ENCODE measurements around the gene C3orf20. TPM values are rescaled to one million over a fixed set of nuclear protein-coding genes. Genes with fewer than 3 reads are reported as not detected.

C3orf20 gene
- total RNA-seq, 2 experiments from 2014 or later = 0.08 TPM; not detected in 1

DNA sequence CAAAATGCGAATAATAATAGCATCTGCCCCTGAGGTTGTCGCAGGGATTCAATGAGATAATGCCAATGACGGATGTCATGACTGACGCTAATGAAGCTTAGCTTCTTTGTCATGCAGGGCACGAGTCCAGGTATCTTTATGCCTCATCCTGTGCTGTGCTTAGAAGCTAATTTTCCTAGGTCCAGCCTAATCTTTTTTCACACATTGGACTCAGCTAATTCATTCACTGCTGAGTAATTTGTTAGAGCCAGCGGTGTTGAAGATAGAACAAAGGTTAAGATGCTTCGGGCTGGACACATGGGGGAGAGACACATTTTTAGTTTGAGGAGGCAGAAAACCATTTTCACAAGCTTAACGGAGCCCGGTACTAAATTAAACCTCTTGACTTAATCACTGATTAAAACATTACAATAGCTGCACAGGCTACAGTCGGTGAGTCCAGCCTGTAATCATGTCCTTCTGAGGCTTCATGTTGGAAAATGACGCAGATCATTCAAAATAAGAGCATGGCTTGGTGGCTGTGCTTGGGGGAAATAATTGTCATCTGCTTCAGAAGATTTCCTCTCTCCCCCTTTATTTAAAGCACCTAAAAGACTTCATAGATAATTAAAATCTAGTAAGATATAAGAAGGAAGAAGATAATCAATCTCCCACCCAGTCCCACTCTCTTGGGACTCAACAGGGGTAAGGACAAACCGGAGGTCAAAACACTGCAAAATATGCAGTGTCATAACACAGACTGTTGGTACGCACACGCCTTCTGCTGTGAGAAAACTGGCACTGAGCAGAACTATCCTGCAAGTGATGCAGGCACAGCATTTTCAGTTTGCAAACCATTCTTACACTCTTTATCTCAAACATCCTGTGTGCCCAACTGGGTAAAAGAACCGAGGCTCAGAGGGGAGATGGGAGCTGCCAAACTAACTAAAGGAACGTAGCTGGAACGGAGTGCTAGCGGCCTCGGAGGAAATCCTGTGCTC is 26.7 kb upstream of the C3orf20 start:
- CTCF ChIA-PET = no interaction called here
- POLR2A ChIA-PET = no interaction called here

DNA sequence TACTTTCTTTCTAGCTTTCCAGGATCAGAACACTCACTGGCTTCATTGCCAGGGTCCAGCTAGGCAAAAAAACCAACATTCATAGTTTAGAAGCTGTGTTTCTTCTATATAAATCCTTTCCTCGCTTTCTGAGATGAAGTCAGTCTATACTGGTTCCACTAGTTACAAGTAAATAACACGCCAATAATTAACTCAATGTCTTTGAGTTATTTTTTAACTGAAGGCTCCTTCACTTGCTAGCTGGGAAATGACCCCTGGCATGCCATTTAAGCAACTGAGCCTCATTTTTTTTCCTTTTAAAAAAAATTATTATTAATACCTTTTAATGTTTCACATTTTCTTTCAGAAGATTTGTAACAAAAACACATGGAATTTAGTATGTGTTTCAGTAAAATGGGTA is 25.5 kb upstream of the C3orf20 start:
- ChIA-PET POLR2A (no interaction called here), CTCF (no interaction called here)

DNA sequence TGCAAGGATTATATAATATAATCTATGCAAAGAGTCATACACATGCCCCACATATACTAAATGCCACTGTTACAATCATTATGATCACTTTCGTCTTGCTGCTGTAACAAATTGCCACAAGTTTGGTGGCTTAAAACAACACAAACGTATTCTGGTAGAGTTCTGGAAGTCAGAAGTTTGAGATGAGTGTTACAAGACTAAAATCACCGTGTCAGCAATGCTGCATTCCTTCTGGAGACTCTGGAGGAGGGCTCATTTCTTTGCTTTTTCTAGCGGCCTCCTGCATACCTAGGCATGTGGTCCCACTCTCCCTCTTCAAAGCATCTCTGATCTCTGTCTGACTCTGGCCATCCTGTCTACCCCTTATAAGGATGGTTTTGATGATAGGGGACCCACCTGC is 24.7 kb upstream of the C3orf20 start:
- ChIA-PET POLR2A (no interaction called here), CTCF (interaction anchor here (0.7 kb wide), 1 partner anchor 662 kb away, joined by 3 read pairs; no protein-coding TSS in a partner anchor)

DNA sequence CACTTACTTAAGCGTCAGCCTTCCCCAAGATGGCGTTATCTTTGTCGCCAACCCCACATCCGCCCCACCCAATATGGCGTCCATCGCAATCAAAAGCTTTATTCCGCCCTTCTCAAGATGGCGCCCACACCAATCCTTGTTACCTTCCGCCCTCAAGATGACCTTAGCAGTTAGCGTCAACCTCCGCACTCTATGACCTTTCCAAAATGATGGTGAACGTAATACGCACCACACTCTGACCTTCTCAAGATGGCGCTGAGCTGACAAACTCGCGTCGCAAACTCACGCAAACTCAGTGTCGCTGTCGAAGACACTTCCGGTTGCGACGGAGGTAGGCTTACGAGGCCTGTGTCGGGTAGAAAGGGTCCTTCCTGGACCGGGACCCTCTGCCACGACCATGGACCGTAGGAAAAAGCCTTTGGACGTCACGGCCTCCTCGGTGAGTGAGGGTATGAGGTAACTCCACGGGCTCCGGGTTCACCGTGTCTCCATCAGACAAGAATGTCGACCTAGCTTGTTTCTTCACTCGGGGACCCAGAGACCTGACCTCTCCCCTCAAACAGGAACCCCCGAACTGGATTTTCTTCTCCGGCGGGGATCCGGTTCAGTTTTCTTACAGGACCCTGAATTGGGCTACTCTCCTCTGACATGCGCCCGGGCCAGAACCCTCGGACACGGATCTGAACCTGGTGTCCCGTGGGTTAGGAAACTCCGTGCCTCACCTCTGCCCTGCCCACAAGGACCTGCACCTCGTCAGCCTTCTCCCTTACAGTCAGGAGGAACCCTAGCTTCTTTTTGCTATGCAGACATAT is 23.3 kb upstream of the C3orf20 start, which contains the start of gene CCDC174:
Gene CCDC174, plus strand, starts transcription at position 323 of the 812 bp plus-strand sequence. Its CDS starts 75 bp downstream, at position 398.
- POLR2A ChIA-PET = interaction anchor here (0.7 to 1.7 kb wide), 6 partner anchors 9 to 528 kb away, joined by 3 to 9 read pairs (median 4); partner anchors contain the start of genes CHCHD4, LSM3, NR2C2 and SLC6A6
- CTCF ChIA-PET = interaction anchor here (1.0 to 1.3 kb wide), 4 partner anchors 12 to 1680 kb away, joined by 3 read pairs; partner anchors contain the start of gene NR2C2

DNA sequence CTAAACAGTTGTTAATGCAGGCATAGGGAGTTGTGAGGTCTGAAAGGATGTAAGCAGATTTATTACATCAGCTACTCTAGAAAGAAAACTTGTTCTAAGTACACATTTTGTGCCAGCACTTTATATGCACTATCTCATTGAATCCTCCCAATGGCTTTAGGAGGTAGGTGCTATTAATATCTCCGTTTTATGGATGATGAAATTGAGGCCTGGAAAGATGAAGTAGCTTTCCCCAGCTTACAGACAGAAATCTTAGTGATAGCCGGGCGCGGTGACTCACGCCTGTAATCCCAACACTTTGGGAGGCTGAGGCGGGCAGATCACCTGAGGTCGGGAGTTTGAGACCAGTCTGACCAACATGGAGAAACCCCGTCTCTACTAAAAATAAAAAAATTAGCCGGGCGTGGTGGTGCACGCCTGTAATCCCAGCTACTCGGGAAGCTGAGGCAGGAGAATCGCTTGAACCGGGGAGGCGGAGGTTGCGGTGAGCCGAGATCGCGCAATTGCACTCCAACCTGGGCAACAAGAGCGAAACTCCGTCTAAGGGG is 22.5 kb upstream of the C3orf20 start:
- CTCF ChIA-PET = interaction anchor here (1.0 to 1.3 kb wide), 3 partner anchors 12 to 1680 kb away, joined by 3 read pairs; partner anchors contain the start of gene NR2C2
- POLR2A ChIA-PET = interaction anchor here (0.6 to 1.7 kb wide), 4 partner anchors 8 to 474 kb away, joined by 4 to 9 read pairs (median 4); partner anchors contain the start of genes LSM3, NR2C2 and XPC

DNA sequence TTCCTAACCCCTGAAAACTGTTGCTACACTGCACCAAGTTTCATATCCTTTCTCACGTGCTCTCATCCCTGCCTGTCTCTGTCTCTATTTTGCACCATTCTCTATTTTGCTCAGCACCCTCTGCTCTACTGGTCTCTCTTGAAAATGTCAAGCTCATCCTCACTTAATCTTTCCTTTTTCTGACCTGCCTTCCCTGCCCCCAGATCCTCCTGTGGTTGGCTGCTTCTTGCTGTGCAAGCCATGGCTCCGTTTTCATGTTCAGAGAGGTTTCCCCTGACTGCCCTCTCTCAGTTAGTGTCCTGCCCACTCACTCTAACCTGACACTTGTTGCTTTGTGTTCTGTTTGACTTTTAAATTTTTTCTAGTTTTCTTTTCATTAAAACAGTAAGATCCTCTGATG is 17.4 kb upstream of the C3orf20 start:
- ChIA-PET CTCF (interaction anchor here (0.7 kb wide), 1 partner anchor 29 kb away, joined by 3 read pairs; no protein-coding TSS in a partner anchor), POLR2A (no interaction called here)

DNA sequence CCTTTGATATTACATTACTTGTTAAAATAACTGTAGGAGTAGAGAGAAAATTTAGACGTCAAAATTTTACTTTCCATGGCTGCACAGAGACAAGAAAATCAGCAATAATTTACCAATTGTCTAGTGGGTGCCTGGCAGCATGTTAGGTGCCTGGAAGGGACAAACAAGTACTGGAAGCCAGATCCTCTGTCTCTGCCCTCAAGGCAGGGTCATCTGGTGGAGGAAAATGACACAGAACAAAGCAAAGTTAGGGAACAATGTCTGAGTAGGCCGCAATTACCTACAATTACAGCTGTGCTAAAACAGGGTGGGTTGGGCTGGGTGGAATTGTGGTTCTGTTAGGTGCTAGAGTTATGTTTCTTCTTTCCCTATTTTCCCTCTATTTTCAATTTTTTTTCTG is 16.0 kb upstream of the C3orf20 start:
- CTCF ChIA-PET = no interaction called here

DNA sequence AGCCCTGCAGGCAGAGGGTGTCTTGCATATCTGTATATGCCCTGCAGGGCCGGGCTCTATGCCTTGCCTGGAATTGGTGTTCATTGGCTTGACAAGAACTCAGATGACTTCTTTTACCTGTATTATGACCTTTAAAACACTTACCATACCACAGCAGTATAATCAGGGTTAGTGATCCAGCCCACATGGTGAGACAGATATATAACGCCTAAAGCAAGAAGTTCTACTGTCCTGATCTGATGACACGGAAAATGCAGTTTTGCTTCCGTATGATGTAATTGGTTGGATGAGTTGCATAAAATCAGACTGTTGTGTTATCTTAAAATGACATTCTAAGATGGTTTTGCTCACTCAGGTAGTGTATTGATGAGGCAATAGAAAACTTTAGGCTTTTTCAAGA is 14.0 kb upstream of the C3orf20 start:
- ChIA-PET CTCF (no interaction called here), POLR2A (interaction anchor here (1.2 kb wide), 1 partner anchor 9 kb away, joined by 4 read pairs; the partner anchor contains the start of gene CCDC174)

More for the DNA sequence above, 16.0 kb upstream of the C3orf20 start:
- POLR2A ChIA-PET = no interaction called here

DNA sequence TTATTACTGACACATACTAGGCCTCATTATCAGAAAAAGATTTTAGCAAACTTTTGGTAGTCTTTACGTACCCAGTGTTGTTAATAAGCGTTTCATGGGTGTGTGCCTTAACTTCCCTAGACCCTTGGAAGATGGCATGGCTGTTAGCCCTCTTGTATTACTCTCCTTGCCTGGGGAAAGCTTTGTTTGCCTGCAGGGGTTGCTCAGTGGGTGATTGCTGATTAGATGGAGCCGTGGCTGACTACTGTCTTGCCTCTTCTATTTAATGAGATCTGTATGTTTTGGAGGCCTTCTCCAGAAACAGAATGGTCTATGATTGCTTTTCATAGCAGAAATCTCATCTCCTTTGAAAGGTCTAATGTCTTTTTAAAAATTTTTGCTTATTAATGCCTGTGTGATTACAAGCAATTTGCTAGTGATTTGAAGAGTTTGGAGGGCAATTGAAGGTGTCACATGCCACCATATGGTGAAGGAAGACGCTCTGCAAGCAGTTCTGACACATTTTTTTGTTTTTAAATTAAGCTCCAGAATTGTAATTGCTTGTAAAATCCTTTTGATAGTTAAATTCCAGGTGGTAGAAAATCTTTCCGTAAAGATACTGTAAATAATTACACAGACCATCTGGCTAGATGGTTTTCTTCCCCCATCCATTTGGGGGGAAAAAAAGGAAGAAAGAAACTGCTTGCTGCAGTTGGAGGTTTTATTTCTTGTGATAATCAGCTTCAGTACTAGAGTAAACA is 11.4 kb upstream of the C3orf20 start:
- ChIA-PET CTCF (interaction anchor here (1.5 kb wide), 1 partner anchor 12 kb away, joined by 3 read pairs; the partner anchor contains the start of gene CCDC174), POLR2A (interaction anchor here (0.7 kb wide), 1 partner anchor 11 kb away, joined by 5 read pairs; no protein-coding TSS in a partner anchor)

DNA sequence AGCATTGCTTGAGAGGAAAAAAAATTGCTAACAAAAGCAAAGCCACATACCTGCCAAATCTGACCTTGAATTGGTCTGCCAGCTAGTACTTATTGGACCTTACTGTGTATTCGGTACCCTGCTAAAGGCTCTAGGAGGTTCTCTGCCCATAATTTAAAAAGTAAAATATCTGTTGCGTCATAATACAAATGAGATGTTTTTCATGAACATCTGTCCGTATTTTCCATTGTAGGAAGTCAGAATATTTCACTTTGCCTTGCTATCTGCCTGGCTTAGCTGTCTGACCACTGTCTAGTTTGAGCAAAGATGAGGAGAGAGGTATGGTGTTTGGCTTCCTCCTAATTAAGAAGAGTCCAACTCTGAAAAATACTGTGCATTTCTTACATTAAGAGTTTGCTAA is 10.8 kb upstream of the C3orf20 start:
- ChIA-PET POLR2A (interaction anchor here (0.7 kb wide), 1 partner anchor 11 kb away, joined by 5 read pairs; no protein-coding TSS in a partner anchor), CTCF (interaction anchor here (1.5 kb wide), 1 partner anchor 13 kb away, joined by 3 read pairs; the partner anchor contains the start of gene CCDC174)

DNA sequence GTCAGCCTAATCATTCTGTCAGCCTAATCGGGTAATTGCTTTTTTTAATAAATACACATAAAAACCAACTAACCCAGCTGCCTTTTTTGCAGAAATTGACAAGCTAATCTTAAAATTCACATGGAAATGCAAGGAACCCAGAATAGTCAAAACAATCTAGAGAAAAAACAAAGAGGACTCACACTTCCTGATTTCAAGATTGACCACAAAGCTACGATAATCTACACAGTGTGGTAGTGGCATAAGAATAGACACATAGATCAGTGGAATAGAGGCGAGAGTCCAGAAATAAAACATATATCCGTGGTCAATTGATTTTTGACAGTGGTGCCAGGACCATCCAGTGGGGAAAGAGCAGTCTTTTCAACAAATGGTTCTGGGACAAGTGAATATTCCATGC is 2.4 kb upstream of the C3orf20 start:
- CTCF ChIA-PET = no interaction called here
- POLR2A ChIA-PET = no interaction called here

DNA sequence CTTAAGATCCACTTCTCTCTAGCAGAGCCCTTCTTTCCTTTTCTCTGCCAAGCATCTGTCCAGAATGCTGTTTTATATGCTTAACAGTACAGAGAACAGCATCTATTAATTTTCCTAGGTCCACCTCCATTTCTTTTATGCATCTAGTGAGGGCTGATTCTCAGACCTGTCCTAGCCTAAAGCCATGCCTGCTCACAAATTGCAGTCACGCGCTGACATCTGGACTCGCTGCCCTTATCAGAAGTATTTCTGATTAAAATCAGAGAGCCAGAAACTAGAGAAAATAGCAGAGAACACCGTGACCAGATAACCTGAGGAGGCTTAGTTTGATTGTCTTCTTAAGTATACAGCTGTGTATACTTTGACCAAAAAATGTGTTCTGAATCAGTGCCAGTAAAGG is 1.9 kb downstream of the C3orf20 start:
- ChIA-PET POLR2A (no interaction called here), CTCF (interaction anchor here (1.4 kb wide), 1 partner anchor 244 kb away, joined by 3 read pairs; no protein-coding TSS in a partner anchor)

DNA sequence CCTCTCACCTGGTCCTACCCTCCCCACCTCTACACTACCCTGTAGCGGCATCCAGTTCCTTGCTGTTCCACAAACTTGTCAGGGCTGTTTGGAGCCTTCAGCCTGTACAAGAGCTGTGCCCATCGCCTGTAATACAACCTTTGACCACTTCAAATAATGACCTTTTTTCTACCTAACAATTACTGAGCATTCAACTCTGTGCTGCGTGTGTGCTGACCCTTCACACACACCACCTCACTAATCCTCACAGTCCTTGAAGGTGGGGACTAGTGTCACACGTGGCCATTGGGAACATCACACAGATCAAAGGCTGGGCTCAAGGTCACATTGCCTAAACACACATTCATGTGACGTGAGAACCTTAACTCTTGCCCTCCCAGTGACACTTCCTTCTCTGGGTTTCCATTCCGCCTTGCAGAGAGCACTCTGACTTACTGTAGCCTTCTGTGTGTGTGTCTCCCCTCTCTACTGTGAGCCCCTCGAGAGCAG is 3.1 kb downstream of the C3orf20 start:
- ChIA-PET CTCF (no interaction called here), POLR2A (no interaction called here)

DNA sequence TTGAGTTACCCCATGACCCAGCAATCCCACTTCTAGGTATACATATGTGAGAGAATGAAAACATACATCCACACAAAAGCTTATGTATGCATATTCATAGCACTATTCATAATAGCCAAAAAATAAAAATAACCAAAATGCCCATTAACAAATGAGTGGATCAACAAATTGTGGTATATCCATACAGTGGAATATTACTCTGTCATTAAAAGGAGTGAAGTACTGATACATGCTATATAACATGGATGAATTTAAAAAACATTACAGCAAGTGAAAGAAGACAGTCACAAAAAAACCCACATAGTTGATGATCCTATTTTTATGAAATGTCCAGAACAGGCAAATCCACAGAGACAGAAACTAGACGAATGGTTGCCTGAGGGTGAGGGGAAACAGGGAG is 5.2 kb downstream of the C3orf20 start:
- ChIA-PET POLR2A (no interaction called here), CTCF (no interaction called here)

DNA sequence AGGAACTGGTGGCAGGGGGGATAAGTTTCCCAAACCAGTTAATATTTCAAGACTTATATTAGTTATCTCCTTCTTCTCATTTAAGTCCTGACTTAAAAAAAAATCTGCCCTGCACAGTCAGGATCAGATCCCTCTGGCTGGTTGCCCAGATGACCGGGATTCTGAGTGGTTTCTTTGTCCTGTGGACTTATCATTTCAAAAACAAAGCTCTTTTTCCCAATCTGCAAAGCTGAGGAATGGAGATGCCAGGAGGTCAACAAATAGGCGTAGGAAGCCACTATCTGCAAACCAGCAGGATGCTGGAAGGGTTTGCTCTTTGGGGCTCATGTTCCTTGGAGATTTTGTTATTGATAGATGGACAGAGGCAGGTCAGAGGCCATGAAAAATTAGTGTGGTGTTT is 5.8 kb downstream of the C3orf20 start:
- CTCF ChIA-PET = no interaction called here
- POLR2A ChIA-PET = no interaction called here

DNA sequence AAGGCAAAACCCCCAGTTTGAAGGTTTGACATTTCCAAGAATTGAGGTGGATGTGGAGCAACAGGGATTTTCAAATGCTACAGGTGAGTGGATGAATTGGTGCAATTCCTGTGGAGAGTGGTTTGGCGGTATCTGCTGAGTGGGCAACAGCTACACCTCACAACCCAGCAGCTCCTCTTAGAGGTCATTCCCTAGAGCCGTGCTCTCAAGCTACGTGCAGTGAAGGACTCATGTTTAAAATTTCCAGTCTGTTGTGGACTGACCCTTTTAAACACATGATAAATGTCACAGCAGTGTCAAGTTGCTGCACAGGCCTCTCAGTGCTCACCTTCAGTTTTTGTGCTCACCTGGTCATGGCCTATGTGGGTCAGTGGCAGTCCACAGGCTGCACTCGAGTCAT is 9.5 kb downstream of the C3orf20 start:
- ChIA-PET CTCF (no interaction called here), POLR2A (no interaction called here)

DNA sequence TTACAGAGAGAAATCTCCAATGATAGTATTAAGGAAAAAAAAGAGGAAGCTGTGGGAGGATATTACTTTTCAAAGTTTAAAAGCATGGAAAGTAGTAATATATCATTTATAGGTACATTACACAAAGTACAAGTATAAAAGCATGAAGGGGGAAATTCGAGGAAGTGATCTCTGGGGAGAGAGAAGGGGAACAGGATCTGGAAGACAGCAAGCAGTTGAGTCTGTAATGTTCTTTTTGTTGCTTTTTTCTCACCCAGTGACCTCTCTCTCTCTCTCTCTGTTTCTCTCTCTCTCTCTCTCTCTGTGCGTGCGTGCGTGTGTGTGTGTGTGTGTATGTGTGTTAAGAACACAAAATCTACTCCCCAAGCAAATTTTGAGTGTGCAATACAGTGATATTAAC is 10.2 kb downstream of the C3orf20 start:
- ChIA-PET CTCF (no interaction called here), POLR2A (no interaction called here)

DNA sequence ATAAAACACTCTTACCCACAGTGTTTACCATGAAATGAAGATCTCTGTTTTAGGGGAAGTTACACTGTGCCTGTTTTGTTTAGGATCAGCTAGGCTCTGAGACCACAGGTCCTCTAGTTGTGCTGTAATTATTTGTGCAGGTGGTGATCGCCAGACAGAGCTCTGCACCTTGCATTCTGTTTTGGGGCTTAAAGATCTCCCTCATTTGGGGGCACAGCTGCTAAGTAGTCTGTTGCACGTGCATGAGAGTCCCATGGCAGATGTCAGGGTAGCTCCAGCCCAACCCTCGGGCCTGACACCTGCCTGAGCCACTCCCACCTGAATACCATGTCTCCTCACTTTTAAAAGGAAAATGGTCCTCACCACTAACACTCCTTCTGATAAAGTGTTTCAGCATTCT is 12.4 kb downstream of the C3orf20 start:
- POLR2A ChIA-PET = no interaction called here

More for the DNA sequence above, 12.4 kb downstream of the C3orf20 start:
- CTCF ChIA-PET = interaction anchor here (0.6 kb wide), 1 partner anchor 128 kb away, joined by 3 read pairs; no protein-coding TSS in a partner anchor
